Activated T-helper 1 cell treated with anti-CD3 and anti-CD28 coated beads, Interleukin-12 subunit alpha, Interleukin-12 subunit beta, Interleukin-2, Interleukin-4 antibody, amounts not matched to agents 30 ng/mL and 10 ng/mL and 1 ng/mL, durations not matched to agents 14 hours and 24 hours and 36 hours (primary cell): Measurements from ENCODE around the gene FAM180B. TPM values are rescaled to one million over a fixed set of nuclear protein-coding genes. Genes with fewer than 3 reads are reported as not detected.
"Not testable (repeated sequence)": the region's sequence is repeated elsewhere in the genome, so short reads cannot be mapped to it uniquely, and the experiment has no call there.

Experiments used
- DNase-seq: peaks from one replicate; pipeline ENCODE4 v3.0.0; 2021; ENCODE audit warnings: low spot score
- H3K27ac Mint-ChIP-seq: one replicate; pipeline ENCODE4 v1.8.0; 2021; ENCODE audit warnings: mild to moderate bottlenecking, mixed read lengths
- H3K27me3 Mint-ChIP-seq: one replicate; pipeline ENCODE4 v1.8.0; 2022; ENCODE audit warnings: mild to moderate bottlenecking, moderate library complexity, mixed read lengths; ENCODE audit not compliant: insufficient read depth
- H3K36me3 Mint-ChIP-seq: one replicate; pipeline ENCODE4 v1.8.0; 2021; ENCODE audit warnings: low read depth, mixed read lengths
- H3K4me1 Mint-ChIP-seq: one replicate; pipeline ENCODE4 v1.8.0; 2021; ENCODE audit warnings: low read depth, mixed read lengths
- H3K4me3 Mint-ChIP-seq: one replicate; pipeline ENCODE4 v1.8.0; 2021; ENCODE audit warnings: mild to moderate bottlenecking, moderate library complexity, mixed read lengths
- H3K9me3 Mint-ChIP-seq: one replicate; pipeline ENCODE4 v1.8.0; 2021; ENCODE audit warnings: mixed read lengths
- intact Hi-C: fragments of 100-400 bp; cut with micrococcal nuclease; formaldehyde crosslinking; loops from one replicate; pipeline ENCODE4 v1.15.1; 2024
- total RNA-seq: library from RNA; stranded (reverse); gene quantifications from 2 replicates; pipeline ENCODE4 v1.2.3, GENCODE V29; 2022

The FAM180B gene
- total RNA-seq, 1 donor from 2014 or later, result not detected

- peaks cover 36% of the 10 kb centered on the region for H3K4me1 Mint-ChIP-seq
- no peaks in the 10 kb centered on the region for H3K27me3 Mint-ChIP-seq
- intact Hi-C loops, result loop anchor here (1.0 to 5.0 kb wide), 7 partner anchors 12 to 214 kb away; partner anchors contain the start of genes FNBP4, MTCH2, NDUFS3 and PSMC3
- no peak for DNase-seq
- H3K4me3 Mint-ChIP-seq, result peak overlapping the region; percentile 89
- peak overlapping the region; percentile 80 for H3K27ac Mint-ChIP-seq
- H3K9me3 Mint-ChIP-seq, result no peaks in the 10 kb centered on the region
- H3K36me3 Mint-ChIP-seq, result peaks cover 20% of the 10 kb centered on the region
These were observed 33.1 kb upstream of the FAM180B start for GRCh38 chr11:47553406-47553743.

DNA sequence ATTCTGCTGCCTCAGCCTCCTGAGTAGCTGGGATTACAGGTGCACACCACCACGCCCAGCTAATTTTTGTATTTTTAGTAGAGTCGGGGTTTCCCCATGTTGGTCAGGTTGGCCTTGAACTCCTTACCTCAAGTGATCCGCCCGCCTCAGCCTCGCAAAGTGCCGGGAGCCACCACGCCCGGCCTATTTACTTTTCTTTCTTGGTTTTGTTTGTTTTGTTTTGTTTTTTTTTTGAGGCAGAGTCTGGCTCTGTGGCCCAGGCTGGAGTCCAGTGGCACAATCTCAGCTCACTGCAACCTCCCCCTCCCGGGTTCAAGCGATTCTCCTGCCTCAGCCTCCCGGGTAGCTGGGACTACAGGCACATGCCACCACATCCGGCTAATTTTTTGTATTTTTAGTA is 29.5 kb upstream of the FAM180B start:
- H3K27me3 Mint-ChIP-seq, H3K36me3 Mint-ChIP-seq, H3K4me3 Mint-ChIP-seq, DNase-seq, intact Hi-C loops, H3K9me3 Mint-ChIP-seq, H3K27ac Mint-ChIP-seq: not testable (repeated sequence)
- peaks cover 13% of the 10 kb centered on the region for H3K4me1 Mint-ChIP-seq

DNA sequence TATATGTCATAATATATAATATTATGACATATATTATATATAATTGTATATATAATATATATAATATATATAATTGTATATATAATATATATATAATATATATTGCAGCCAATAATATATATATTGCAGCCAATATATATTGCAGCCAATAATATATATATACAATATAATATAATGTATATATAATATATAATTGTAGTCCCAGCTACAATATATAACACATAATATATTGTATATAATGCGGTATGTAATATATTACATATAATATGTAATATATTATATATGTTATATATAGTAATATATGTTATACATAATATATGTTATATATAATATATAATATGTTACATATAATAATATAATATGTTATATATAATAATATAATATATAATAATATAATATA is 27.8 kb upstream of the FAM180B start:
- Mint-ChIP-seq H3K36me3 (no peaks in the 10 kb centered on the region), H3K4me3 (no peak overlapping the region), H3K27ac (no peak overlapping the region), H3K4me1 (peaks cover 14% of the 10 kb centered on the region), H3K27me3 (no peaks in the 10 kb centered on the region), H3K9me3 (no peaks in the 10 kb centered on the region)
- no peak for DNase-seq
- intact Hi-C loops, result no loop called here

- no peaks in the 10 kb centered on the region for H3K27me3 Mint-ChIP-seq
- H3K4me1 Mint-ChIP-seq, result peaks cover 11% of the 10 kb centered on the region
- no peak for DNase-seq
- H3K9me3 Mint-ChIP-seq, result no peaks in the 10 kb centered on the region
- H3K27ac Mint-ChIP-seq, result no peak overlapping the region
- H3K4me3 Mint-ChIP-seq, result no peak overlapping the region
- intact Hi-C loops, result no loop called here
- H3K36me3 Mint-ChIP-seq, result no peaks in the 10 kb centered on the region
These were observed 26.1 kb upstream of the FAM180B start for GRCh38 chr11:47560426-47560825.

- DNase-seq, H3K9me3 Mint-ChIP-seq, H3K4me3 Mint-ChIP-seq, H3K36me3 Mint-ChIP-seq, H3K27ac Mint-ChIP-seq, intact Hi-C loops, H3K27me3 Mint-ChIP-seq: not testable (repeated sequence)
- peaks cover 21% of the 10 kb centered on the region for H3K4me1 Mint-ChIP-seq
These were observed 24.1 kb upstream of the FAM180B start for GRCh38 chr11:47562393-47562792.

DNA sequence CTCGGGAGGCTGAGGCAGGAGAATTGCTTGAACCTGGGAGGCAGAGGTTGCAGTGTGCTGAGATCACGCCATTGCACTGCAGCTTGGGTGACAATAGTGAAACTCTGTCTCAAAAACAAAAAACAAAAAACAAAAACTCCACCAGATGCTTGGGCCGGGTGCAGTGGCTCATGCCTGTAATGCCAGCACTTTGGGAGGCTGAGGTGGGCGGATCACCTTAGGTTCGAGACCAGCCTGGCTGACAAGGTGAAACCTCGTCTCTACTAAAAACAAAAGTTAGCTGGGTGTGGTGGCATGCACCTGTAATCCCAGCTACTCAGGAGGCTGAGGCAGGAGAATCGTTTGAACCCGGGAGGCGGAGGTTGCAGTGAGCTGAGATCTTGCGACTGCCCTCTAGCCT is 22.1 kb upstream of the FAM180B start:
- Mint-ChIP-seq H3K4me1 (peaks cover 21% of the 10 kb centered on the region), H3K4me3 (peak overlapping the region; percentile 57)
- H3K27me3 Mint-ChIP-seq, H3K27ac Mint-ChIP-seq, intact Hi-C loops, H3K9me3 Mint-ChIP-seq, DNase-seq, H3K36me3 Mint-ChIP-seq: not testable (repeated sequence)

GRCh38 chr11:47564933-47565339 is 21.5 kb upstream of the FAM180B start:
- intact Hi-C loops, result loop anchor here (1.0 kb wide), 2 partner anchors 12 to 13 kb away; partner anchors contain the start of genes CELF1 and KBTBD4
- H3K27ac Mint-ChIP-seq, result peak overlapping the region; percentile 73
- H3K36me3 Mint-ChIP-seq, result peaks cover 9% of the 10 kb centered on the region
- H3K4me3 Mint-ChIP-seq, result peak overlapping the region; percentile 80
- no peaks in the 10 kb centered on the region for H3K27me3 Mint-ChIP-seq
- H3K9me3 Mint-ChIP-seq, result no peaks in the 10 kb centered on the region
- peaks cover 21% of the 10 kb centered on the region for H3K4me1 Mint-ChIP-seq
- DNase-seq, result no peak

DNA sequence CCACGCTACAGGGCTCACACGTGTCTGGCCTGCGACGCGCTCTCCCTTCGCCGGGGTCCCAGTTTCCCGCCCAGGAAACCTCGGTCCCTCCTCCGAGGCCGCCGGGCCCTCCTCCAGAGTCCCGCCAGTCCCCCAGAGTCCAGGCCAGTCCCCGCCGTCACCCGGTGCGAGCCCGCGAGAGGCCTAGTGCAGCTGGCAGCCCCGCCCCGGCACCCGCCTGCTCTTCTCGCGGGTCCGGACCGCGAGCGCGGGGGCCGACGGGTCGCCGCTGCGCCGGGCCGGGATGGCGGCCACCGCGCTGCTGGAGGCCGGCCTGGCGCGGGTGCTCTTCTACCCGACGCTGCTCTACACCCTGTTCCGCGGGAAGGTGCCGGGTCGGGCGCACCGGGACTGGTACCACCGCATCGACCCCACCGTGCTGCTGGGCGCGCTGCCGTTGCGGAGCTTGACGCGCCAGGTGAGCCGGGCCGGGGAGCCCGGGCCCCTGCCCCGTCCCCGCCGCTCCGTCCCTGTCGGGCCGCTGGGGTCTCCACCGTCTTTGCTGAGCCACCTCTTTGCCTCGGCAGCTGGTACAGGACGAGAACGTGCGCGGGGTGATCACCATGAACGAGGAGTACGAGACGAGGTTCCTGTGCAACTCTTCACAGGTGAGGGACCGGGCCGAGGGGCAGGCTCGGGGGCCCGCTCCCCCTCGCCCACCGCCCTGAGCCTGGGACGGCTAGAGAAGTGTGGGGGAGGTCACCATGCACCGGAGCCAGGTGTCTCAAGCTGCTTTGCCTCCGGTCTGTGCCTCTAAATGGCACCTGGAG is 20.9 kb upstream of the FAM180B start, which contains the start of gene PTPMT1:
TSS of gene PTPMT1 (plus strand) at position 260 of the 809 bp plus-strand sequence. CDS start at position 284, 24 bp downstream.
- intact Hi-C loops, result loop anchor here (1.0 kb wide), 2 partner anchors 12 to 13 kb away; partner anchors contain the start of genes CELF1 and KBTBD4
- peaks cover 12% of the 10 kb centered on the region for H3K36me3 Mint-ChIP-seq
- peaks cover 21% of the 10 kb centered on the region for H3K4me1 Mint-ChIP-seq
- peak; percentile 60 for DNase-seq
- H3K9me3 Mint-ChIP-seq, result no peaks in the 10 kb centered on the region
- peak within 1 kb of the TSS; percentile 86 for H3K4me3 Mint-ChIP-seq
- no peaks in the 10 kb centered on the region for H3K27me3 Mint-ChIP-seq
- peak within 1 kb of the TSS; percentile 74 for H3K27ac Mint-ChIP-seq

DNA sequence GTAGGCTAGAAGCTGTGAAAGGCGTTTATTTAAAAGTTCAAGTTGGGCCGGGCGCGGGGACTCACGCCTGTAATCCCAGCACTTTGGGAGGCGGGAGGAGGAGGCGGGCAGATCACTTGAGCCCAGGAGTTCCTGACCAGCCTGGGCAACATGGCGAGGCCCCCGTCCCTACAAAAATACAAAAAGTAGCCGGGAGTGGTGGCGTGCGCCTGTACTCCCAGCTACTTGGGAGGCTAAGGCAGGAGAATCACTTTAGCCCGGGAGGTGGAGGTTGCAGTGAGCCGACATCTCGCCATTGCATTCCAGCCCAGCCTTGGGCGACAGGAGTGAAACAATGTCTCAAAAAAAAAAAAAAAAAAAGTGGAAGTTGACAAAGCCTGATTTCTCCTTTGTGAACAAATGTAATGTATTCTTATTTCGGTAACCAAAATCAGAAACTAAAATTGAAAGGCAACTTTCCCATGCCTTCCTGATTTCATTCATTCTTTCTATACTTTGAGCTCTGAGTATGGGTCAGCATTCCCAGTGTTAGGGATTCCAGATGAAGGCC is 20.3 kb upstream of the FAM180B start:
- H3K27me3 Mint-ChIP-seq, result no peaks in the 10 kb centered on the region
- no peak for DNase-seq
- H3K27ac Mint-ChIP-seq, result peak overlapping the region; percentile 74
- H3K9me3 Mint-ChIP-seq, result no peaks in the 10 kb centered on the region
- peak overlapping the region; percentile 86 for H3K4me3 Mint-ChIP-seq
- peaks cover 21% of the 10 kb centered on the region for H3K4me1 Mint-ChIP-seq
- H3K36me3 Mint-ChIP-seq, result peaks cover 14% of the 10 kb centered on the region
- intact Hi-C loops, result no loop called here

- intact Hi-C loops, result no loop called here
- Mint-ChIP-seq H3K36me3 (peaks cover 31% of the 10 kb centered on the region), H3K27me3 (no peaks in the 10 kb centered on the region)
These were observed 16.8 kb upstream of the FAM180B start for GRCh38 chr11:47569646-47570045.

DNA sequence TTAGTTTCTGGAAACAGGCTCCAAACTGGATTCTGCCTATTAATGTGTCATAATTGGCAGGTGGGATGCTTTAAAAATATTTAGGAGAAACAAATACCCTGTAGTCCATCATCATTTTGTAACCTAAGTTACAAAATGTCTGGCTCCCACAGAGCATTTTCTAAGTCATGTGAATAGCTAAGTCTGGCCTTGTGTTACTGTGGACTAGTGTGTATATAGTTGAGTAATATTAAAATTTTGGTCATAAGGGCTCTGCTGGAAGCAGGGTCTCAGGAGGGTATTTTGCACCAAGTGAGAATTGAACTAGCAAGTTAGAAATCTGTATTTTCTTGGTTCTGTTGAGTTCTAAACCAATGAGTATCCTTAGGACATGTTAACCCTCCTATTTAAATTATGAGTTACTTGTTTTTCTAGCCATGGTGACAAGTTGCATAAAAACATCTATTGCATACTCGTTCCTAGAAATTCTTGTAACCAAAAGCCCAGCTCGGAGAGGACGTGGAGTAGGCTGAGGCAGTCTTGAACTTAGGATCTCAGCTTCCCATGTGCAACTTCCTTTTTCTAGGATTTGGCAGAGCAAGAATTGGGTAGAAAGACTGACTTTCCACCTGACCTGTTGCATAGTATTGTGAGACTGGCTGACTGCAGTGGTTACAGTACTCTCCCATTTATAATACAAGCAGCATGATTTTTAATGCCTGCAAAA is 15.7 kb upstream of the FAM180B start:
- Mint-ChIP-seq H3K4me3 (no peak overlapping the region), H3K36me3 (peaks cover 31% of the 10 kb centered on the region), H3K4me1 (peaks cover 10% of the 10 kb centered on the region), H3K9me3 (no peaks in the 10 kb centered on the region), H3K27me3 (no peaks in the 10 kb centered on the region), H3K27ac (no peak overlapping the region)
- intact Hi-C loops, result no loop called here
- DNase-seq, result no peak

More at GRCh38 chr11:47569646-47570045, 16.8 kb upstream of the FAM180B start:
- no peak overlapping the region for H3K4me3 Mint-ChIP-seq
- H3K9me3 Mint-ChIP-seq, result no peaks in the 10 kb centered on the region
- H3K27ac Mint-ChIP-seq, result no peak overlapping the region
- no peak for DNase-seq
- peaks cover 14% of the 10 kb centered on the region for H3K4me1 Mint-ChIP-seq

- Mint-ChIP-seq H3K27ac (no peak overlapping the region), H3K4me1 (peaks cover 6% of the 10 kb centered on the region), H3K9me3 (no peaks in the 10 kb centered on the region), H3K27me3 (no peaks in the 10 kb centered on the region), H3K36me3 (peaks cover 29% of the 10 kb centered on the region), H3K4me3 (no peak overlapping the region)
- DNase-seq, result no peak
- intact Hi-C loops, result no loop called here
These were observed 15.1 kb upstream of the FAM180B start for GRCh38 chr11:47571357-47571729.

GRCh38 chr11:47571895-47572294 is 14.6 kb upstream of the FAM180B start:
- Mint-ChIP-seq H3K27me3 (no peaks in the 10 kb centered on the region), H3K27ac (no peak overlapping the region), H3K36me3 (peaks cover 24% of the 10 kb centered on the region), H3K4me1 (peaks cover 2% of the 10 kb centered on the region), H3K4me3 (no peak overlapping the region), H3K9me3 (no peaks in the 10 kb centered on the region)
- intact Hi-C loops, result no loop called here
- no peak for DNase-seq
